Neuronal stem cell (in vitro differentiated cells): ENCODE data around the gene RAP1GAP.
A peak's percentile ranks its signal among the peaks of the same experiment; 100 is the strongest.

Source experiments
- DNase-seq: peaks from one replicate; pipeline ENCODE4 v3.0.0-alpha.2; 2013; ENCODE audit warnings: low spot score
- H2AFZ ChIP-seq: one replicate; pipeline ENCODE4 v1.6.1; 2013; ENCODE audit warnings: mild to moderate bottlenecking, low read length, inconsistent platforms
- H2AK5ac ChIP-seq: 2 replicates; pipeline ENCODE4 v1.6.1; 2013; ENCODE audit warnings: low read depth, mild to moderate bottlenecking, inconsistent platforms, low read length, moderate library complexity, mixed read lengths
- H2BK120ac ChIP-seq: 2 replicates; pipeline ENCODE4 v1.6.1; 2013; ENCODE audit warnings: low read depth, mild to moderate bottlenecking, inconsistent platforms, low read length, moderate library complexity, mixed read lengths
- H2BK12ac ChIP-seq: one replicate; pipeline ENCODE4 v1.6.1; 2013; ENCODE audit warnings: low read length, inconsistent platforms
- H2BK15ac ChIP-seq: 2 replicates; pipeline ENCODE4 v1.6.1; 2013; ENCODE audit warnings: mild to moderate bottlenecking, low read length, inconsistent platforms, mixed read lengths
- H2BK5ac ChIP-seq: one replicate; pipeline ENCODE4 v1.6.1; 2013; ENCODE audit warnings: inconsistent platforms, mild to moderate bottlenecking, low read length, moderate library complexity
- H3K14ac ChIP-seq: one replicate; pipeline ENCODE4 v1.6.1; 2013; ENCODE audit warnings: low read length, inconsistent platforms
- H3K18ac ChIP-seq: 2 replicates; pipeline ENCODE4 v1.6.1; 2013; ENCODE audit warnings: low read length, inconsistent platforms
- H3K23ac ChIP-seq: 2 replicates; pipeline ENCODE4 v1.6.1; 2013; ENCODE audit warnings: low read depth, mild to moderate bottlenecking, mixed read lengths, low read length, inconsistent platforms; ENCODE audit not compliant: poor library complexity
- H3K27ac ChIP-seq: replicated peaks from 3 replicates; pipeline ENCODE4 v1.5.1; 2013; ENCODE audit warnings: low read length, inconsistent platforms
- H3K27me3 ChIP-seq, 3 experiments: 2 replicates each; pipeline ENCODE4 v1.6.1; 2013; ENCODE audit warnings: low read length in 3 of 3, mild to moderate bottlenecking in 2 of 3, inconsistent platforms in 1 of 3, low read depth in 1 of 3, mixed read lengths in 1 of 3, moderate library complexity in 1 of 3; ENCODE audit not compliant: control insufficient read depth in 3 of 3, insufficient read depth in 3 of 3
- H3K36me3 ChIP-seq, 2 donors: replicated peaks in 1 of 2; 2 replicates each; pipeline ENCODE4 v1.6.1; 2013; ENCODE audit warnings: low read length in 2 of 2; ENCODE audit not compliant: control insufficient read depth in 2 of 2, insufficient read depth in 2 of 2
- H3K4ac ChIP-seq: 2 replicates; pipeline ENCODE4 v1.6.1; 2013; ENCODE audit warnings: inconsistent platforms, mild to moderate bottlenecking, low read length, moderate library complexity
- H3K4me1 ChIP-seq, 2 donors: 1 replicate in 1 of 2; 2 replicates in 1 of 2; pipeline ENCODE4 v1.6.1; 2013; ENCODE audit warnings: low read length in 2 of 2, low read depth in 1 of 2; ENCODE audit not compliant: control insufficient read depth in 2 of 2, insufficient read depth in 1 of 2
- H3K4me2 ChIP-seq: one replicate; pipeline ENCODE4 v1.6.1; 2013; ENCODE audit warnings: mild to moderate bottlenecking, low read length, inconsistent platforms; ENCODE audit not compliant: insufficient read depth, poor library complexity, severe bottlenecking
- H3K4me3 ChIP-seq, 2 donors: 2 replicates each; pipeline ENCODE4 v1.5.1; 2013; ENCODE audit warnings: low read length in 2 of 2, mild to moderate bottlenecking in 2 of 2, inconsistent platforms in 1 of 2, moderate library complexity in 1 of 2
- H3K79me1 ChIP-seq: one replicate; pipeline ENCODE4 v1.6.1; 2013; ENCODE audit warnings: low read depth, mild to moderate bottlenecking, inconsistent platforms, low read length, moderate library complexity
- H3K9ac ChIP-seq: one replicate; pipeline ENCODE4 v1.6.1; 2013; ENCODE audit warnings: mild to moderate bottlenecking, low read depth, low read length, inconsistent platforms; ENCODE audit not compliant: poor library complexity
- H3K9me3 ChIP-seq, 2 donors: replicated peaks in 1 of 2; 2 replicates each; pipeline versions ENCODE3 to v1.6.1; 2013; ENCODE audit warnings: low read length in 2 of 2, mild to moderate bottlenecking in 2 of 2, inconsistent platforms in 1 of 2, low read depth in 1 of 2, mixed read lengths in 1 of 2, moderate library complexity in 1 of 2; ENCODE audit not compliant: control insufficient read depth in 2 of 2, insufficient read depth in 1 of 2
- H4K8ac ChIP-seq: one replicate; pipeline ENCODE4 v1.6.1; 2013; ENCODE audit warnings: low read depth, mild to moderate bottlenecking, inconsistent platforms, low read length, moderate library complexity
- H4K91ac ChIP-seq: one replicate; pipeline ENCODE4 v1.6.1; 2013; ENCODE audit warnings: low read length, low read depth, mild to moderate bottlenecking, inconsistent platforms; ENCODE audit not compliant: poor library complexity
- WGBS, 2 donors: extraction: QIAGEN DNeasy Blood & Tissue Kit; methylation state at CpG; one replicate each; pipeline ENCODE4 v1.1.7; 2013; ENCODE audit warnings: missing lambda C conversion rate in 2 of 2, mixed read lengths in 1 of 2; ENCODE audit not compliant: insufficient read length in 2 of 2, insufficient replicate concordance in 1 of 2; ENCODE audit errors: extremely low coverage in 2 of 2; 5-methylcytosine and 5-hydroxymethylcytosine counted together

The RAP1GAP gene

DNA sequence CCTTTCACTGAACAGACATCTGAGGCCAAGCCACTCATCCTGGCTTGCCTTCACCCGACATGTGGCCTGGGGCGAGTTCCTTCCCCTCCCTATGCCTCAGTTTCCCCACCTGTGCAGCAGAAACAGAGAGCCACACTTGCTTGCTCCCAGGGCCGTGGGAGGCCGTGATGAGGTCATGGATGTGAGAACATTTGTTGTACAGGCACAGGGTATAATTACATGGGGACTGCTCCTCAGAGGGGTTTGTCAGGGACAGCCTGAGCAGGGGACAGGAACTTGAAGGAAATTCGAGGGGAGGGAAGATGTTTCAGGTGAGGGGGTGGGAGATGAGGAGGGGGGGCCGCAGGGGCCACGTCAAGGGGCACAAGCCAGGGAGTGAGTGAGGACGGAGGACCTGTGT is 103.9 kb downstream of the RAP1GAP start:
- H3K9me3 ChIP-seq, result no peaks in the 10 kb centered on the region
- no peak overlapping the region for H2BK12ac ChIP-seq
- no peak overlapping the region for H3K4ac ChIP-seq
- peaks cover 0 to 20% of the 10 kb centered on the region in 2 donors for H3K36me3 ChIP-seq
- H3K4me3 ChIP-seq, result no peak overlapping the region
- H3K23ac ChIP-seq, result no peak overlapping the region
- no peak overlapping the region for H2BK120ac ChIP-seq
- no peak overlapping the region for H3K4me2 ChIP-seq
- no peak for DNase-seq
- peak overlapping the region; percentile 20 for H3K18ac ChIP-seq
- no peaks in the 10 kb centered on the region for H3K27me3 ChIP-seq
- H3K14ac ChIP-seq, result no peak overlapping the region
- no peak overlapping the region for H2AK5ac ChIP-seq
- no peak overlapping the region for H4K91ac ChIP-seq
- peaks cover 8% of the 10 kb centered on the region for H3K79me1 ChIP-seq
- no peak overlapping the region for H2BK5ac ChIP-seq
- no peak overlapping the region for H2BK15ac ChIP-seq
- no CpG with 5 or more reads among the region's 8 CpGs for WGBS, 2 donors
- H3K9ac ChIP-seq, result peak overlapping the region; percentile 36
- H3K4me1 ChIP-seq, result peaks cover 8 to 11% of the 10 kb centered on the region in 2 donors
- H4K8ac ChIP-seq, result no peak overlapping the region
- H3K27ac ChIP-seq, result no peak overlapping the region
- H2AFZ ChIP-seq, result no peak overlapping the region

DNA sequence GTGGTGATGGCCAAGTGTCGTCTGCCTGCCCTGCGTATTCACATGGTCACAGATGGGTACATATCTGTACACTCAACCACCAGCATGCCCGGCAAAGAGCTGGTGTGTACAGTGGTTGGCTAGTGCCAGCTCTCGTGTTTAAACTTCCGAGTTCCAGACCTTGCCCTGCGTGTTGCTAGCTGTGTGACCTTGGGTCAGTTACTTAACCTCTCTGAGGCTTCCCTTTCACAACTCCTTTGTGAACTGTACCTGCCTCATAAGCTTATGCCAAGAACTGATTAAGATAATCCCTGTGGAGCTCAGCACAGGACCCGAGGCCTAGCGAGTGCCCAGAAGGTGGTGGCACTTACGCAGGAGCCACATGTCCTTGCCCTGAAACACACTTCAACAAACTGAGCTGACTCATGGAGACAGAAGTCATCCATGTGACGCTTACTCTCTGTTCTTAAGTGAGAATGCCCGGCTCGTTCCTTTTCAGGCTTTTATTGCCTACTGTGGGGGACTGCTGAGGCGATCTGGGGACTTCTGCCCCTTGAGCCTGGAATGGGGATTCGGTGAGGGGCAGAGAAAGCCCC is 104.5 kb downstream of the RAP1GAP start:
- Histone ChIP-seq H3K4me3 (no peak overlapping the region), H2BK12ac (no peak overlapping the region), H3K27me3 (no peaks in the 10 kb centered on the region), H2BK15ac (no peak overlapping the region), H2AK5ac (no peak overlapping the region), H3K79me1 (peaks cover 8% of the 10 kb centered on the region), H3K18ac (peak overlapping the region; percentile 16), H3K4me1 (peaks cover 7 to 8% of the 10 kb centered on the region in 2 donors), H3K23ac (no peak overlapping the region), H2AFZ (no peak overlapping the region), H3K4me2 (no peak overlapping the region), H3K9ac (no peak overlapping the region), H2BK120ac (no peak overlapping the region), H3K14ac (no peak overlapping the region), H3K9me3 (no peaks in the 10 kb centered on the region), H4K8ac (no peak overlapping the region), H4K91ac (peak overlapping the region; percentile 32), H3K36me3 (peaks cover 0 to 20% of the 10 kb centered on the region in 2 donors), H2BK5ac (no peak overlapping the region), H3K27ac (no peak overlapping the region), H3K4ac (no peak overlapping the region)
- DNase-seq, result no peak
- WGBS, 2 donors, result no CpG with 5 or more reads among the region's 14 CpGs

DNA sequence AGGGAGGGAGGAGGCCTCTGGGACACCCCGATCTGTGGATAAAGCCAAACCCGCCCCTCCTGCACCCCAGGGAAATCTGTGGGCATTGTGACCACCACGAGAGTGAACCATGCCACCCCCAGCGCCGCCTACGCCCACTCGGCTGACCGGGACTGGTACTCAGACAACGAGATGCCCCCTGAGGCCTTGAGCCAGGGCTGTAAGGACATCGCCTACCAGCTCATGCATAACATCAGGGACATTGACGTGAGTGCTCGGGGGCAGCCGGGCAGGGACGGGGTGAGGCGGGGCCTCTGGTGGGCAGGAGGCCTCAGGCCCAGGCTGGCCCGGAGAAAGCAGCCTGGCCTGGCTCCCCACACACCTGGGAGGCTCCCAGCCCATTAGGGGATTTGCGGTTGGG is 105.2 kb downstream of the RAP1GAP start:
- Histone ChIP-seq H2BK5ac (peak overlapping the region; percentile 39), H3K9me3 (no peaks in the 10 kb centered on the region), H3K4me3 (no peak overlapping the region), H3K14ac (no peak overlapping the region), H3K27ac (no peak overlapping the region), H3K9ac (no peak overlapping the region), H3K18ac (peak overlapping the region; percentile 13), H2BK120ac (no peak overlapping the region), H2AFZ (no peak overlapping the region), H3K4me2 (no peak overlapping the region), H3K27me3 (no peaks in the 10 kb centered on the region), H2AK5ac (no peak overlapping the region), H2BK15ac (no peak overlapping the region), H3K4ac (no peak overlapping the region), H3K4me1 (peaks cover 6 to 8% of the 10 kb centered on the region in 2 donors), H3K36me3 (peaks cover 0 to 20% of the 10 kb centered on the region in 2 donors), H2BK12ac (no peak overlapping the region), H4K91ac (no peak overlapping the region), H4K8ac (no peak overlapping the region), H3K23ac (no peak overlapping the region), H3K79me1 (peaks cover 8% of the 10 kb centered on the region)
- no CpG with 5 or more reads among the region's 17 CpGs for WGBS, 2 donors
- no peak for DNase-seq

DNA sequence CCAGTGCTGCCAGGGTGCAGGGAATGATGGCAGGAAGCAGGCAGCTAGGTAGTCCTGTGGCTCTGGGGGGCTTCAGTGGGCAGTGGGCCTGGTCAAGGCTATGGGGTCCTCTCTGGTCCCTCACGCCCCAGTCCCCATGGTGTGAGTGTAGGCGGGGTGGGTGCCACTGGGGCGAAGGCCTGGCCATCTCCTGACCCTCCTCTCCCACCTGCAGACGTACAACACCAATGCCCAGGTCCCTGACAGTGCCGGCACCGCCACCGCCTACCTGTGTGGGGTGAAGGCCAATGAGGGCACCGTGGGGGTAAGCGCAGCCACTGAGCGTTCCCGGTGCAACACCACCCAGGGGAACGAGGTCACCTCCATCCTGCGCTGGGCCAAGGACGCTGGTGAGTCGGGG is 106.3 kb downstream of the RAP1GAP start:
- Histone ChIP-seq H3K14ac (peak overlapping the region; percentile 6), H3K18ac (peak overlapping the region; percentile 27), H3K9me3 (no peaks in the 10 kb centered on the region), H3K4ac (no peak overlapping the region), H2AK5ac (no peak overlapping the region), H3K4me3 (no peak overlapping the region), H4K91ac (no peak overlapping the region), H2BK12ac (no peak overlapping the region), H3K4me1 (peaks cover 0 to 5% of the 10 kb centered on the region in 2 donors), H3K4me2 (no peak overlapping the region), H3K27me3 (no peaks in the 10 kb centered on the region), H2BK5ac (peak overlapping the region; percentile 91), H3K36me3 (peaks cover 0 to 16% of the 10 kb centered on the region in 2 donors), H4K8ac (peak overlapping the region; percentile 53), H3K9ac (no peak overlapping the region), H2AFZ (no peak overlapping the region), H3K79me1 (peaks cover 8% of the 10 kb centered on the region), H2BK15ac (peak overlapping the region; percentile 4), H3K27ac (no peak overlapping the region), H2BK120ac (no peak overlapping the region), H3K23ac (peak overlapping the region; percentile 49)
- no peak for DNase-seq
- WGBS, 2 donors, result no CpG with 5 or more reads among the region's 15 CpGs
